K562 (cell line): Measurements from ENCODE around the gene UTS2R. TPM values are rescaled to one million over a fixed set of nuclear protein-coding genes. Genes with fewer than 3 reads are reported as not detected.

Experiments
- CHD7 ChIP-seq: fragments of 200-600 bp; sonication (generic); IDR thresholded peaks from one replicate; pipeline ENCODE4 v1.6.1; 2012; ENCODE audit warnings: mild to moderate bottlenecking, low read depth, low read length, inconsistent platforms
- EGR1 ChIP-seq: fragments of 450-650 bp; conservative IDR thresholded peaks from 2 replicates; pipeline ENCODE4 v1.6.1; 2017; ENCODE audit warnings: mild to moderate bottlenecking
- FOXK1 ChIP-seq: sonication (generic); formaldehyde crosslinking; IDR thresholded peaks from 2 replicates; pipeline ENCODE4 v1.8.0; 2022; ENCODE audit warnings: missing genetic modification reagents, mild to moderate bottlenecking, borderline replicate concordance
- HIVEP1 ChIP-seq: fragments of 250-450 bp; sonication (Bioruptor Pico); IDR thresholded peaks from 2 replicates; pipeline ENCODE4 v1.4.0; 2020; ENCODE audit warnings: mild to moderate bottlenecking
- HNRNPH1 ChIP-seq: fragments of 200-400 bp; formaldehyde crosslinking; optimal IDR thresholded peaks from 2 replicates; pipeline ENCODE3; 2017; ENCODE audit warnings: low read depth, mild to moderate bottlenecking, low read length, moderate library complexity
- KAT2B ChIP-seq: IDR thresholded peaks from one replicate; pipeline ENCODE4 v1.6.1; 2012; ENCODE audit warnings: low read depth, mild to moderate bottlenecking, control low read depth, inconsistent platforms, low read length, moderate library complexity
- MCM5 ChIP-seq: fragments of 450-650 bp; IDR thresholded peaks from 2 replicates; pipeline ENCODE4 v1.6.1; 2016; ENCODE audit warnings: low read depth
- NCOA4 ChIP-seq: fragments of 450-650 bp; IDR thresholded peaks from 2 replicates; pipeline ENCODE4 v1.6.1; 2018; ENCODE audit warnings: mild to moderate bottlenecking; ENCODE audit not compliant: partially characterized antibody
- NFE2 ChIP-seq: IDR thresholded peaks from 2 replicates; pipeline ENCODE4 v1.6.1; 2014; ENCODE audit warnings: antibody characterized with exemption, low read depth
- SRSF3 ChIP-seq: fragments of 200-400 bp; formaldehyde crosslinking; IDR thresholded peaks from 2 replicates; pipeline ENCODE4 v1.6.1; 2016; ENCODE audit warnings: mild to moderate bottlenecking, low read length, moderate library complexity; ENCODE audit not compliant: insufficient read depth
- TRIM28 ChIP-seq: fragments of 450-650 bp; IDR thresholded peaks from 2 replicates; pipeline ENCODE4 v1.6.1; 2017
- TSC22D4 ChIP-seq: fragments of 450-650 bp; IDR thresholded peaks from 2 replicates; pipeline ENCODE4 v1.6.1; 2016; ENCODE audit warnings: missing genetic modification characterization, missing biosample characterization, control low read depth
- XRCC3 ChIP-seq: fragments of 450-650 bp; IDR thresholded peaks from 2 replicates; pipeline ENCODE4 v1.6.1; 2017; ENCODE audit warnings: mild to moderate bottlenecking, moderate library complexity
- ZNF408 ChIP-seq: fragments of 250-450 bp; sonication (Bioruptor Pico); IDR thresholded peaks from 2 replicates; pipeline ENCODE4 v1.4.0; 2020; ENCODE audit warnings: low read depth, mild to moderate bottlenecking, moderate library complexity
- ZSCAN29 ChIP-seq: fragments of 450-650 bp; IDR thresholded peaks from 2 replicates; pipeline ENCODE4 v1.6.1; 2017
- polyA plus RNA-seq, 8 experiments: library from polyadenylated mRNA; depleted of rRNA in 4 of 8; stranded (reverse) in 5 of 8; unstranded in 3 of 8; fragments of >200 nt; fragmentation: Nextera tagmentation in 2 of 8; fragmentation: Illumina TruSeq in 1 of 8; extraction: Ambion mirVana in 2 of 8; extraction: Trizol in 1 of 8; gene quantifications; 2 replicates each; pipeline versions ENCODE4 v1.2.1 to v1.2.3, GENCODE V29; 2011 to 2014; ENCODE audit warnings: inconsistent platforms in 1 of 8, missing spikeins in 1 of 8
- total RNA-seq, 7 experiments: library from RNA; depleted of rRNA in 6 of 7; stranded (reverse); fragments of >200 nt in 6 of 7; fragmentation: Illumina TruSeq in 2 of 7; extraction: Trizol in 2 of 7; gene quantifications; 2 replicates each; pipeline versions ENCODE4 v1.2.1 to v1.2.3, GENCODE V29; 2011 to 2021; ENCODE audit warnings: low replicate concordance in 1 of 7
- TF ChIP-seq, protein P1 (sequence below): fragments of 450-650 bp; IDR thresholded peaks from 2 replicates; pipeline ENCODE4 v1.7.1; 2018; ENCODE audit warnings: mild to moderate bottlenecking, low read depth; ENCODE audit not compliant: partially characterized antibody

Gene UTS2R
- total and polyA plus RNA-seq, 9 of the 15 experiments (the other 6 are each of a cell fraction or from before 2014, with no cell fraction given), result 0.22 TPM; not detected in 8

DNA sequence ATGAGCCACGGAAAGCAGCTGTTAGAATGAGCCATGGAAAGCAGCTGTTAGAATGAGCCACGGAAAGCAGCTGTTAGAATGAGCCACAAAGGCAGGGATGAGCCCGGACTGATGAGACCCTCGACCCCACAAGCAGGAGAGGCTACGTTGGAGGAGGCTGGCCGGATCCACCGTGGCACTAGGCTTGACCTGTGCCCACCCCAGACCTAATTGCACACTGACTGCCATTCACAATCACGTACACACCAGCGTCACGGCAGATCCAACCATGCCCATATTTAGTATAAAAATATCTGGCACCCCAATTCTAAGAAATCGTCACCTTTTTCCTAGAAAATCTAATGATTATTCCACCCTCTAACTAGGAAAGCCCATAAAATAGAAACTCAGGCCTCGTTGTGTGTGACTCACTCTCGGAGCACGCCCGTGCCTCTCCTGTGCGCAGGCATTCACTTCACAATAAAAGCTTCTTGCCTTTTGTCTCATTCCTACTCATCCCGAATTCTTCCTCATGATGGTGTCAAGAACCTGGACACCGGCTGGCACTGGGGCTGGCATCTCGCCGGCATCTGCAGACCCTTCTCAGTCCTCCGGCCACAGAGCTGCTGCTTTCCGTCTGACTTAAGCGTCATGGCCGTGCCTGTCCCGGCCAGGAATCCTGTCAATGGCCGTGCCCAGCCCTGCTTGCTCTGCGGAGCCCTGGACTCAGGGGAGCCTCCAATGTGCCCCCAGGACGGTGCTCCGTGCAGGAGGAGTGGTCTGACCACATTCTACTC, 32.5 kb upstream of the UTS2R start (continued):
- TF ChIP-seq TSC22D4 (tag), result no peak
- TF ChIP-seq CHD7, result no peak
- TF ChIP-seq KAT2B, result no peak
- TF ChIP-seq XRCC3, result no peak
- TF ChIP-seq NFE2, result no peak
- TF ChIP-seq HNRNPH1, result no peak
- no peak for TF ChIP-seq TRIM28
- TF ChIP-seq ZNF408 (CRISPR knock-in tag), result no peak
- TF ChIP-seq MCM5, result no peak
- no peak for TF ChIP-seq SRSF3
- 0 out of 2 replicates have a peak, but pooled peaks have one; percentile 45 for TF ChIP-seq HIVEP1 (CRISPR knock-in tag)
- TF ChIP-seq, protein P1, sequence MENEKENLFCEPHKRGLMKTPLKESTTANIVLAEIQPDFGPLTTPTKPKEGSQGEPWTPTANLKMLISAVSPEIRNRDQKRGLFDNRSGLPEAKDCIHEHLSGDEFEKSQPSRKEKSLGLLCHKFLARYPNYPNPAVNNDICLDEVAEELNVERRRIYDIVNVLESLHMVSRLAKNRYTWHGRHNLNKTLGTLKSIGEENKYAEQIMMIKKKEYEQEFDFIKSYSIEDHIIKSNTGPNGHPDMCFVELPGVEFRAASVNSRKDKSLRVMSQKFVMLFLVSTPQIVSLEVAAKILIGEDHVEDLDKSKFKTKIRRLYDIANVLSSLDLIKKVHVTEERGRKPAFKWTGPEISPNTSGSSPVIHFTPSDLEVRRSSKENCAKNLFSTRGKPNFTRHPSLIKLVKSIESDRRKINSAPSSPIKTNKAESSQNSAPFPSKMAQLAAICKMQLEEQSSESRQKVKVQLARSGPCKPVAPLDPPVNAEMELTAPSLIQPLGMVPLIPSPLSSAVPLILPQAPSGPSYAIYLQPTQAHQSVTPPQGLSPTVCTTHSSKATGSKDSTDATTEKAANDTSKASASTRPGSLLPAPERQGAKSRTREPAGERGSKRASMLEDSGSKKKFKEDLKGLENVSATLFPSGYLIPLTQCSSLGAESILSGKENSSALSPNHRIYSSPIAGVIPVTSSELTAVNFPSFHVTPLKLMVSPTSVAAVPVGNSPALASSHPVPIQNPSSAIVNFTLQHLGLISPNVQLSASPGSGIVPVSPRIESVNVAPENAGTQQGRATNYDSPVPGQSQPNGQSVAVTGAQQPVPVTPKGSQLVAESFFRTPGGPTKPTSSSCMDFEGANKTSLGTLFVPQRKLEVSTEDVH, result no peak
- peak; percentile 54; the same call in 1 of the 2 replicates for TF ChIP-seq EGR1
- no peak for TF ChIP-seq FOXK1 (CRISPR knock-in tag)
- no peak for TF ChIP-seq ZSCAN29
- no peak for TF ChIP-seq NCOA4
